ENCODE results near the gene CHM.

Gene CHM

DNA sequence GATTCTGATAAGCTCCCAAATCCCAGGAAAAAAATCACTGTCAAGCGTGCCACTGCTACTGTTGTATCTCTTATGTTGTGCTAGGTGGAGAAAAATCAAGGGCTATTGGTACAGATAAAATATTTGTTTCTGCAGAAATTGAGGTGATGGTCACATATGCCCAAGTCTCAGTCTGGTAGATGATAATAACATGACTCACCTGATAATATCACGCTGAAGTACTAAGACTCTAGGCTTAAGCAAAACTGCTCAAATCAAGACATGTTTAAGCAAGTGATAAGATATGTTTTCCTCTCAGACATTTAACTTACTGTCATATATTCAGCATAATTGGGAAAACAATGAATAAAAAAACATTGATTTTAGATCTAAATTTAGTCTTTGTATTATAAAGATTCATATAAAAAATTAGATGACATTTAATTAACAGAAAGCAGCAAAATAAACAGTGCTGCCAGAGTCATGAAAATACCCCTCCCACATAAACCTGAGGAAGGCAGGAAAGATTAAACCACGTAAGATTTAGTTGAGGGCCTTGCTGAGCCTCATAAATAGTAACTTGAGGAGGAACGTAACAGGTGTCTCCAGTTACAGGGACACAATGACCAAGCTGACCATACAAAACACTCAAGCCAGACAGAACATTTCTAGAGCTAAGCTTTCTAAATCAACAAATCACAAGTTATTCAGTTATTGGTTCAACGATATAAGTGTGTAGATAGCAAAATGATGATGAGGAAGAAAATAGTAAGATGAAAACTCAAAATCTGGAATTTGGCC is 143.5 kb downstream of the CHM start:
- peak; percentile 5 for DNase-seq

DNA sequence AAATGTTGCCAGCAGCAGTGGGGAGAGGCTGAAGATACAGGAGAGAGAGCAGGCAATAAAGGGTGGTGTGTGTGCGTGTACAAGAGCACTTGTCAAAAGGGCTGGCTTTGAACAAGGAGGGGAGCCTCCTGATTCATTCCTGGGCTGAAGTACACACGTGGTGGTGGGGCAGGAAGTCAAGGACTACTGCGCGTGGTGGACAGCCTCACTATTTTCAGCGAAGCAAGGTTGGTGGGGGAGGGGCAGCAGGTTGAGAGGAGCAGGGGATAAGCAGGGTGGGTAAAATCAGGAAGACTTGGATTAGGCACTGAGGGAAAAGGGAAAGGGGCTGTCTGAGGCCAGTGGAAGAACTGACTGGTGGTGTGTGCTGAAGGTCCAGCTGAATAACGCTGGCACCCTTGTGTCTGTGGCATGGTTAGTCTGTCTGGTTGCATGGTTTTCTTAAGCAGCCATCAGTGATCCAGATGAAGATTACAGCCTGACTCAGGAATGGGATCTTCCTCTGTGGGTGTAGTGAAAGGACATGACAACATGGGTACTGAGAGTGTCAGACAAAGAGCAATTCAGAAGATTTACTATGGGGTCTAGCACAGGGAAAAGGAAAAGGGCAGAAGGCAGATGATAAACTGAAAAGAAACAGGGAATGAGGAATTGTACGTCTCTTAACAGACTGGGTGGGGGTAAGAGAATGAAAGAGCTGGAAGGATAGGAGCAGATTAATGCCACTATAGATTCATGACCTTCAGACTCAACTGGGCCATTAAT is 149.8 kb downstream of the CHM start:
- DNase-seq, result peak; percentile 0

DNA sequence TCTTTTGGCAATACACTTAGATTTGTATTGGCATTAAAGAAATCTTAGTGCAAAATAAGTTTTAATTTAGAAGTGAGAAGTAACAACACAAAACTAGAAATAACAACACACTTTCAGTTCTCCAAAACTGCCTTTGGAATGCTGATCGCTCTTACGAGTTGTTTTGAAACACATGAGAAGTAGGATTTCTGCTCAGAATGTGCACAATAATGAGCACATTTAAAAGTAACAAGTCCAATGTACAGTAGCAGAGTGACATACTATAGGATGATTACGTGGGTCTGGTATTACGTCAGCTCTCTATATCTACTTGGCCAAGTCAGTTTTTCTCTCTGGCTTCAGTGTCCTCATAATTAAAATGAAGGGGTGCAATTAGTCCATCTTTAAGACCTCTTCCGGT is 164.8 kb downstream of the CHM start:
- no peak for DNase-seq

DNA sequence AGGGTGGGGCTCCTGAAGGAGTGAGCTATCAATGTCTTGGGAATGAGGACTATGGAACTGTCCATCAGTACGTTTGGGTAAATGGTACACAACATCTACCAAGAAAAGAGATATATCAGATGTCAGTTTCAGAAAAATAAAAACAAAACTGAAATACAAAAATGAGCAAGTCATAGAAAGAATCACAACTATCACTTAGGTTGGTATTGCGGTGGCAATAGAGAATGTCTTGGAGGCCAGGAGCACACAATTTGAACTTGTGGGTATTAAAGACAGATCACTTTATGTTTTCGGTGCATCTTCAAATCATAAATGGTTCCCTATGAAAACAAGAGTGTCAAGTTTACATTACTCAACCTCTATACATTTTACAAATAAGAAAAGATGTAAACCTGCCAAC is 176.8 kb downstream of the CHM start:
- DNase-seq, result no peak

DNA sequence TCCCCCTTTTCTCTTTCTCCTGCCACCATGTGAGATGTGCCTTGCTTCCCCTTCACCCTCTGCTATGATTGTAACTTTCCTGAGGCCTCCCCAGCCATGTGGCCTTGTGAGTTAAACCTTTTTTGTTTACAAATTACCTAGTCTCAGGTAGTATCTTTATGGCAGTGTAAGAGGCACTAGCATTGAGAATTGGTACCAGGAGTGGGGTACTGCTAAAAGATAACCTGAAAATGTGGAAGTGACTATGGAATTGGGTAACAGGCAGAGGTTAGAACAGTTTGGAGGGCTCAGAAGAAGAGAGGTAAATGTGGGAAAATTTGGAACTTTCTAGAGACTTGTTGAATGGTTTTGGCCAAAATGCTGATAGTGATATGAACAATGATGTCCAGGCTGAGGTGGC is 182.0 kb downstream of the CHM start:
- no peak for DNase-seq

DNA sequence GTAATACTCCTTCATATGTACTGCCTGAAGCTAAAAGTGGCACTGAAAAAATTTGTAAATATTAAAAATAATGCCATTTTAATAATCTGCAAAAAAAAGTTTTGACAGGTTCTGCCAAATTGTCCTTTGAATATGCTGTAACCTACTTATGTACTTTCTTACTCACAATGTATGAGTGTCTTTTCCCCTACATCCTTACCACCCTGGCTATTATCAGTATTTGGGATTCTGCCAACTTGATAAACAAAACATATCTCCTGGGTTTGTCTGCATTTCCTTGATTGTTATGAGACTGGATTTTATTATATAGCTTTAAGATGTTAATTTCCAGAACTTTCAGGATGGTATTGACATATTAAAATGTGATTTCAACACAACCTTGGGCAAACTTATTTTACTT is 187.9 kb downstream of the CHM start:
- peak; percentile 1 for DNase-seq

DNA sequence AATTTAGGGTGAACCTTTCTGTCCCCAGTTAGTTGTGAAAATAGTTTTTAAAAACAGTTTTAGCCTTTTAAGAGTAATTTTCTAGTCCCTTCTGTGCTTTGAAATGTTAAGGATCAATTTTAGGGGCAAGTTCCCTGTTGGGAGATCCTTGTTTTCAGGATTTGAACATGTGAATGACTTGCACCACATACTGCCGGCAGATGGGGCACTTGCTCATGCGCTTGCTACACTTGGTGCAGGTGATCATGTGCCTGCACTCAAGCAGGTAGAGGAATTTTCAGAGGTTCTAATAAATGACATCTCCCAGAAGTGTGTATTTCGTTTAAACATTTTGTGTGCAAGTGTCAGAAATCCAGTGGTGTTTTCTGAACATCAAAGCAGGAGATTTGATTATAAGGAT is 195.9 kb downstream of the CHM start:
- DNase-seq, result no peak

DNA sequence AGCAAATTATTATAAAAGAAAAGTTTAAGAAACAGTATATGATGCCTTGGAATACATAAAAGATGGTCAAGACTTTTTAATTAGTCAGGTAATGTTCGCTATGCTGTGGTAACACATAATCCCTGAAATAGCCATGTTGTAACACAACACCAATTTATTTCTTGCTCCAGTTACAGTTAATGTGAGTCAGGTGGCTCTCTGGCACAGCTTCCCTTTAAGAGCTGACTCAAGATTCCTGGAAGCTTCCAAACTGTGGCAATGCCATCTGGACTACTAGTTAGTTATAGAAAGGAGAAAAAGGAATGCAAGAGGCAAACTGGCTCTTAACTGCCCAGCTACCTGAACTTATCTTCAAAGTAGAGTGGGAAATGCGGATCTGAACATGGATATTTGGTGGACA is 210.5 kb downstream of the CHM start:
- DNase-seq, result no peak

DNA sequence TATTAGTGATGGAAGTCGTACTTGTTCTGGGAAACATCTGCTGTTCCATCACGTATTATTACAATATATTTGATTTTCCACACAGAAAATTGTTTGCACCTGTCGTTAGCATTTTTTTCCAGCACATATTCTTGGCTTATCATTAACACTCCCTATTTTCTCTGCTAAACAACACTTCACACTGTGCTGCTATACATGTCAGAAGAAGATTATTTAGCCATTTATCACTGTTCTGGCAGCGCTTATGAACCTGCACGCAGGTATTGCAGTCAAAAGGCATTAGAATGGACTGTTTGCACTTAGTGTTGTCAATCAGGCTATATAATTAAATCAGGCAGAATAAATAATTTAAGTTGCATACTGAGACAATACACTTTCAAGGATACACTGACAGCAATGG is 218.6 kb downstream of the CHM start:
- DNase-seq, result no peak

DNA sequence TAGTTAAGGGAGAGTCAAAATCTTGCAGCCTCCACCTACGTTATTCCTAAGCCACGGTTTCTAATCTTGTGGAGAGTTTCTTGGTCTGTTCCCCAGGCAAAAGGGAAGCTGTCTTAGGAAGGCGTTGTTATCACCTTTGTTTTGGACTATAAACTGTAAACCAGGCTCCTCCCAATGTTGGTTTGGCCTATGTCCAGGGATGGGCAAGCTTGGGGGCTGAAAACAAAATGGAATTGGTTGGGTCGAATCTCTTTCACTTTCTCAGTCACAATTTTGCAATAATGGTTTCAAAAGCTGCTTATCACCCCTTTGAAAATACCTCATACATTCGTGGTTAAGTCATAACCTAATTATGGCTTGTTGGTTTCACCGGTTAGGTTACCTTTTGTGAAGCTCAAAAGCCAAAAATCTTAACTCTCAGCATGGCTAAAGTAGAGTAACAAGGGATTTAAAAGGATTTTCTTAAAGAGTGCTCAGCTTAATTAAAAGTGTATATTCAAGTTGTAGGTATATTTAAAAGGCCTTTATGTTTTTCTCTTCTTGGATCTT is 232.1 kb downstream of the CHM start:
- no peak for DNase-seq
